GM21576 (cell line): ENCODE results near the gene MAGEA2B.
"Not testable (repeated sequence)": the region's sequence is repeated elsewhere in the genome, so short reads cannot be mapped to it uniquely, and the experiment has no call there.

ENCODE experiments used
- ATAC-seq: cut with Tn5 transposase; IDR thresholded peaks from one replicate; pipeline ENCODE4 v1.9.1; 2021; ENCODE audit warnings: mild to moderate bottlenecking, moderate library complexity; ENCODE audit not compliant: unreplicated experiment

The MAGEA2B gene

DNA sequence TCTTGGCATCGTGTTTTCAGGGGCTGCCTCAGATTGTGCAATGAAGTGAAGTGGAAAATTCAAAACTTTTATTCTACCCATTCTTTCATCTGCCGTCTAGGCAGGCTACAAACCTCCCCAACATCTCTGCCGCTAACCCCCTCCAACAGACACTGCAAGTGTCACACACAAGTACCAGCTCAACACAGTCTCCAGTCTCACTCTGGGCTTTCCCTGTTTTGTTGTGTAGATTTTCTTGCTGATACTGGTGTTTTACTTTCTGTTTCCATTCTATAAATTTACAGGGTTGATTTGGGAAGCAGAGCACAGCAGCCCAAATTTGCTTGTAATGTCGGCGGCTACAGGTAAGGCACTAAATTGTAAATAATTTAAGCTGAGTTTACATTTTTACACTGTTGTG lies 40.4 kb downstream of the MAGEA2B start:
- ATAC-seq, result not testable (repeated sequence)

GRCh38 chrX:152758918-152759317 lies 44.5 kb downstream of the MAGEA2B start, which contains the start of gene CSAG3:
TSS of gene CSAG3 (plus strand) at chrX:152759218.
- ATAC-seq, result not testable (repeated sequence)

GRCh38 chrX:152759544-152759943 lies 45.1 kb downstream of the MAGEA2B start:
- not testable (repeated sequence) for ATAC-seq

GRCh38 chrX:152761582-152761981 lies 47.2 kb downstream of the MAGEA2B start:
- ATAC-seq, result not testable (repeated sequence)

DNA sequence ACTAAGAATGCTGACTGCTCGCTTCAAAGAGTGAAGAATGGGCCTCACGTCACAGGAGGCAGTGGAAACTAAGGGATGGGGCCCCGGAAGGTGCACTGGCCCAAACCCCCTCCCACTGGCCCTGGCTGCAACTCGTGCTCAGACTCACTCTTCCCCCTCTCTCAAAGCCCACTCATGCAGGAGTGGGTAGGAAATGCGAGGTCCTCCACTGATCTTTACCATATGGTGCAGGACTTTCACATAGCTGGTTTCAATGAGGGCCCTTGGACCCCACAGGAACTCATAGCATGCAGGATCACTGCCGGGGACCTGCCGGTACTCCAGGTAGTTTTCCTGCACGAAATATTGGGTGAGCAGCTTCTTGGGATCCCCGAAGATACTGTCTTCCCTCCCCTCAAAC lies 52.1 kb downstream of the MAGEA2B start:
- ATAC-seq, result not testable (repeated sequence)
